Astrocyte of the spinal cord (primary cell): ENCODE measurements around the gene ZBTB2.

Experiments
- DNase-seq: peaks from one replicate; pipeline ENCODE4 v3.0.0; 2011; ENCODE audit warnings: low read depth, low spot score
- H3K4me3 ChIP-seq: 2 replicates; pipeline ENCODE4 v1.5.1; 2011; ENCODE audit warnings: low read depth, mild to moderate bottlenecking, low read length, moderate library complexity
- CTCF ChIP-seq: IDR thresholded peaks from 2 replicates; pipeline ENCODE4 v1.5.1; 2012; ENCODE audit warnings: low read depth, mild to moderate bottlenecking, low read length, inconsistent platforms
- in situ Hi-C: cut with HindIII; loops from 2 replicates; pipeline ENCODE4 v1.10.0; 2017; ENCODE audit warnings: low sequenced_read_pairs

ZBTB2 gene

DNA sequence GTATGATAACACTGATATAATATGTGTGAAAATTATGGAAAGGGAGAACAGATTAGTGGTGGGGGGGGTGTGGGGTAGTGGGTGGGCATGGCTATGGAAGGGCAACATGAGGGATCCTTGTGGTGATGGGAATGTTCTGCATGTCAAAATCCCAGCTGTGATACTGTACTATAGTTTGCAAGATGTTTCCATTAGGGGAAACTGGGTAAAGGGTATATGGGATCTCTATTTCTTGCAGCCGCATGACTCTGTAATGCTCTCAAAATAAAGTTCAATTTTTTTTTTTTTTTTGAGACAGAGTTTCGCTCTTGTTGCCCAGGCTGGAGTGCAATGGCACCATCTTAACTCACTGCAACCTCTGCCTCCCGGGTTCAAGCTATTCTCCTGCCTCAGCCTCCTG, 14.3 kb downstream of the ZBTB2 start:
- DNase-seq: no peak
- in situ Hi-C loops: no loop called here
- no peak for TF ChIP-seq CTCF
- no peak overlapping the region for H3K4me3 ChIP-seq

DNA sequence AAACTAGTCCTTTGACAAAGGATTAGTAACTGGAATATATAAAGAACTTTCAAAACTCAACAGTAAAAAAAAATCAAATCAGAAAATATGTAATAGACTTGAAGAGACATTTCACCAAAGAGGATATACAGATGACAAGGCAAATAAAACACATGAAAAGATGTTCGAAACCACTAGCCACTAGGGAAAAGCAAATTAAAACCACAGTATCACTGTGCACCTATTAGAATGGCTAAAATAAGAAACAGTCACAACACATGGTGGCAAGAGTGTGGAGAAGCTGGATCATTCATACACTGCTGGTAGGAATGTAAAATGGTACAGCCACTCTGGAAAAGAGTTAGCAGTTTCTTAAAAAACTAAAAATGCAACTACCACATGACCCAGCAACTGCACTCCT, 14.9 kb downstream of the ZBTB2 start:
- H3K4me3 ChIP-seq: no peak overlapping the region
- no peak for DNase-seq
- in situ Hi-C loops: no loop called here
- TF ChIP-seq CTCF: peak; percentile 12

GRCh38 chr6:151375833-151376232, 15.5 kb downstream of the ZBTB2 start:
- in situ Hi-C loops: no loop called here
- DNase-seq: no peak
- TF ChIP-seq CTCF: no peak
- H3K4me3 ChIP-seq: no peak overlapping the region

GRCh38 chr6:151374036-151374683, 17.2 kb downstream of the ZBTB2 start:
- no peak overlapping the region for H3K4me3 ChIP-seq
- in situ Hi-C loops: no loop called here
- DNase-seq: no peak
- TF ChIP-seq CTCF: no peak

DNA sequence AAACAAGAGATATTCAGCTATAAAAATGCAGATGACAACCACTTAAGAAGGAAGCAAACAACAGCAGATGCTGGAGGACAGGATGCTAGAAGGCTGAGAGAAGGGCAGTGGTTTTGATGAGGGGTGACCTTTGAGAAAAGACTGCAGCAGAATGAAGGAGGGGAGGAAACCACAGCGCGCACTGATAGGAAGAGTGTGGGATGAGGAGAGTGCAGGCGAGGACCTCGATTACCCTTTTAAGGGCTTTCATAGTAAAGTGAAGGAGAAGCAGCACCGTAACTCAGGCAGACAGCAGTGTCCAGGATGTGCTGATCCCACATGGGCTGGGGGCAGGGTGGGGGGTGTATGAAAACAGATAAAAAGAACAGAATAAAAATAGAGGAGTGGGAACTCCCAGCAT, 19.2 kb downstream of the ZBTB2 start:
- TF ChIP-seq CTCF: no peak
- DNase-seq: no peak
- in situ Hi-C loops: no loop called here
- no peak overlapping the region for H3K4me3 ChIP-seq

DNA sequence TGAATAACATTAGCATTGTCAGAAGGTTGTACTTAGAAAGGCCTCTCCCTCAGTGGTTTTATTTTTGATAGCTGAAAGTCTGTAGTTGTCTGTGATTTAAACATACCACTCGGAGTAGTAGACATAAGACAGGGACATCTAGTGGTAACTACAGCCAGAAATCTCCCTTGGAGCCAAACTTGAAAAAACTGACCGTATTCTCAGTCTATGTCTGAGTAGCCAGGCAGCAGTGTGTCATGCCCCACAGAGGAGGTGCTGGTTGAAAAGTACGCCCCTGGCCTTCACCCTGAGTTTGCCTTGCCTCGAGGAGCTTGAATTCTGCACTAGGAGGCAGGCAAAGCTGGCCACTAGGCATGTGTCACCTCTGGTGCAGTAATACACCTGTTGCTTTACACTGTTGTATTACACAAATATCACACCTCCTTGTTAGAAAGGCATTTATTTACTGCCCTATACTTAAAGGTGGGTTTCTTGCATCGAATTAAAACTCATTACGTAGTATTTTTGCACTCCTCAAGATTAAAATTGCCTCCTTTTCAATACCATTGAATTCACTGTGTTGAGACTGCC, 20.8 kb downstream of the ZBTB2 start:
- no peak overlapping the region for H3K4me3 ChIP-seq
- peak; percentile 52 for DNase-seq
- in situ Hi-C loops: no loop called here
- peak; percentile 54 for TF ChIP-seq CTCF
